Activated CD8-positive, alpha-beta memory T cell treated with anti-CD3 and anti-CD28 coated beads, Interleukin-2, amount 50 U/mL, for 24 hours (primary cell): ENCODE results near the gene NF1.

Experiments
- DNase-seq: peaks from one replicate; pipeline ENCODE4 v3.0.0-alpha.2; 2020; ENCODE audit errors: extremely low read depth

The NF1 gene

GRCh38 chr17:31401456-31402254, 306.9 kb downstream of the NF1 start:
- DNase-seq, result no peak

DNA sequence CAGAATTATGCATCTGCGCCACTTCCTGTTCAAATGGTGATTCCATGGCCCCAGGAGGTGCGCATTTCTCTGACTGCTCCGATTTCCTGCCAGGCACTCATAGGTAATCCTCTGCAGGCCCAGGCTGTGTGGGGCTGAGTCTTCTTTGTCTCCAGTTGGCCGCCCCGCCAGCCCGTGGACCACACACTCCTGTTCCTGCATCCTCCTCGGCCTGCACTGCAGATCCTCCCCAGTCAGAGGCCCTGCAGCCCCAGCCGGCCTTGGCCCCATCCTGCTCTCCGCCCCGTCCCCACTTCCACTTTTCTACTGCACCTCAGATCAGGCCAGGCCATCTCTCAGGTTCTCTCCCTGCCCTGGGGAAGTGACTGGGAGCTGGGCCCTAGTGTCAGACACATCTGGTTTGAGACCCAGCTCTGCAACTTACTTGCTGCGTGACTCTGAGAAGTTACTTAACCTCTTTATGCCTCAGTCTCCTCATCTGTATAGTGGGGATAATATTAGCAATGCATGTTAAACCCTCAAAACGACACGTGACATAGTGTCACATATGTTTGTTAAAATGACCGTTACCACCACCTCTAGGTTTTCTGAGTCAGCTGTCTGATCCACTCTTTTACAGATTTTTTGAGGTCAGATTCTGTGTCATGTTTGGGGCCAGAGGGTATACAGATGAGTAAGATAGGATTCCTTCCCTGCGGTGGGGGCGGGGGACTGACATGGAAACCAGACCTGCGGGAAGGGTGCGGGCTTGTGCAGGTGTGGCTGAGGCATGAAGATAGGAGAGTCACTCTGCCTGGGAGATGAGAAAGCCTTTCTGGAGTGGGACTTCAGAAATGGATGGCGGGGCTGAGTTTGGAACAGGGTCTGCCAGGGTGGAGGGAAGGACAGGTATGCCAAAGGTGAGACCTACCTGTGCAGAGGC, 309.5 kb downstream of the NF1 start:
- DNase-seq, result no peak

- DNase-seq, result no peak
These were observed 311.2 kb downstream of the NF1 start for GRCh38 chr17:31405890-31406371.

GRCh38 chr17:31408586-31408985, 313.8 kb downstream of the NF1 start:
- DNase-seq, result no peak

DNA sequence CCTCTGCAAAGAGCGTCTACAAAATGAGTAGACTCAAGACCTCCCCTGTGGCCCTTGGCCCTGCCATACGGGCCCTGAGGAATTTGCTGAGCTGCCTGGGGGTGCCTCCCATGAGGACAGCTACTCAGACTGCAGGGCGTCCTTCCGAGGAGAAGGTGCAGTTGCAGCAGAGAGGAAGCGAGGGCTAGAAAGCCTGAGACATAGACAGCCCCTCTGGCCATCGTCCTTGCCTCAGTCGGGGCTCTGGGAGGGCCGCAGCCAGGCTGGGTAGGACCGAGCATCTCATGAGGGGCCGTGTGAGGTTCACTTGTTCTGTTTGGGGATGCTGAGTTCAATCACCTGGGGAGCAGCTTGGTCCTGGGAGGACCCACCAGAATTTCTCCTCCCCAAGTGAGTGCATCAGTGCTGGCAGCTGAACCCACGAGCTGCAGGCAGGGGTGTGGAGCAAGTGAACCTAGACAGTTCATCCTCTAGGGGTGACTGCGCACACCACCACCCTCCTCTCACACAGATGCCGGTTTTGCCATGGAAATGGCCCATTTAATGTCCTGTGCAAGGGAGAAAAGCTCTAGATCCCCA, 317.0 kb downstream of the NF1 start:
- no peak for DNase-seq

GRCh38 chr17:31412511-31412910, 317.7 kb downstream of the NF1 start:
- DNase-seq, result no peak

DNA sequence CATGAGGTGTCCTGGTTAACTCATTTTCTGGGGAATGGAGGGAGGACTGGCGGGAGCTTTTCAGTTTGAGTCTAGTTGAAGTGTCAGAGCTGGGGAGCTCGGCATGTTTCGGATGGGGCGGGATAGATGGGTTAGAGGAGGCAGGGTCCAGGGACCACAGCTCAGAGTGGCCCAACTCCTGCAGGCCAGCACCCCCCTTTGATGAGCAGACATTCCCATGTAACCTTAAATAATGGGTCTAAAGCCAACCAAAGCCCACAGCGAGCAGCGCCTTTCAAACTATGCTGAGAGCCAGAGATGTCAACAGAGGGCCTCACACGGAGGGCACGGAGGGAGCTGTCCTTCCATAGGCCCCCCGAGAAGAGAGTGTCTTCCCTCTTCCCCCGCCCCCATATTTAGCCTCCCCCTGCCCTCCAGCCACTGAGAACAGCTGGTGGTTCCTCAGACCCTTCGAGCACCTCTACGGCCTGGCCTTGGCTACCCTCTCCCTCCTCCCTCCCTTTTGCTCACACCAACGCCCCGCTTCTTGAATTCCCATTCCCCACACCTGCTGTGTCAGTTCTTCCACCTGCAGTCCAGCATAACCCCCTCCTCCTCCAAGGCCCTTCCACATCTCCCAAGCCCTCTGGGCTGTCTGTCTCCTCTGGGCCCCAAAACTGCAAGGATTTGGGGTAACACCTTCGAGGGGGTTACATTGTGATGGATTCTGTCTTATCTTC, 318.5 kb downstream of the NF1 start:
- DNase-seq, result no peak

DNA sequence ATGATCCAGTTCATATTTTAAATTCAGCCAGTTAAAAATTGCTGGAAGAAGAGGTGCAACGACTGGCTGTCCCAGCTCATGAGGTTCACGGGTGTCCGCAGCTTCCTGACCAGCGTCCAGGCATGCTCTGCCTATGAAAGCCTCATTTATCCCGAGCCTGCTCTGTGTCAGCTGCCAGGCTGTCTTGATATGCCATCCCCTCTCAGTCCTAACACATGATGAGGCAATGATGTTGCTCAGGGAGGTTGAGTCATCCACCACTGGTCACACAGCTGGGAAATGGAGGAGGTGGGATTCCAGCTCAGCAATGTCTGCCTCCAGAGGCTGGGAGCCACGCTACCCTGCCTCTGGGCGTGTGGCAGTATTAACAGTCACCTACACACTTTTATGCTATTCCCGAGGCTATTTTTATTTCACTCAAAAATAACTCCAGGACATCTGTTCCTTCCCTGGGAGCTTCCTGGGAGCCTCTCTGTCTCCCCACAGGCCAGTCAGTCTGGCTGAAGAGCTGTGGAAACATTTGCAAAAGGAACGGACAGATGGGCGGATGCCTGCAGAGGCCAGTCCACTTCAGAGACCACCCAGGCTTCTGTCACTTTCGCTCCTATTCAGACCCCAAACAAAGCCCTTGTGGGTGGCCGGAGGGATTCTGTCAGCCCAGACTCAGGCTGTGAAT, 319.2 kb downstream of the NF1 start:
- DNase-seq, result no peak

DNA sequence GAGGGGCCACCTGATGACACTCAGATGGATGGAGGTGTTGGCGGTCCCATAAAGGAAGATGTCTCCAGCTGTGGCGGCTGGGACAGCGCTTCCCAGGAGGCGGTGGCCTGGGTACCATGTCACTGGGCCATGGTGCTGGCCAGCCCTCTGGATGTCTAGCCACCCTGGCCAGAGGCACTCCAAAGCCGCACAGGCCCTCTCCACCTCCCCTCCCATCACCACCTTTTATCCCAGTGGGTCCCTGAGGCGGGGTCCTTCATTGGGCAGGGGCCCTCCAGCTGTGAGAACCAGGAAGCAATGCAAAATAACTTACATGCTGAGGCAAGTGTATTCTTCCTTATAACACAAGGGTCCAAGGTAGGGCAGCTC, 319.8 kb downstream of the NF1 start:
- DNase-seq, result no peak

GRCh38 chr17:31415004-31415454, 320.3 kb downstream of the NF1 start:
- DNase-seq, result no peak

GRCh38 chr17:31415640-31416502, 321.1 kb downstream of the NF1 start:
- DNase-seq, result no peak

DNA sequence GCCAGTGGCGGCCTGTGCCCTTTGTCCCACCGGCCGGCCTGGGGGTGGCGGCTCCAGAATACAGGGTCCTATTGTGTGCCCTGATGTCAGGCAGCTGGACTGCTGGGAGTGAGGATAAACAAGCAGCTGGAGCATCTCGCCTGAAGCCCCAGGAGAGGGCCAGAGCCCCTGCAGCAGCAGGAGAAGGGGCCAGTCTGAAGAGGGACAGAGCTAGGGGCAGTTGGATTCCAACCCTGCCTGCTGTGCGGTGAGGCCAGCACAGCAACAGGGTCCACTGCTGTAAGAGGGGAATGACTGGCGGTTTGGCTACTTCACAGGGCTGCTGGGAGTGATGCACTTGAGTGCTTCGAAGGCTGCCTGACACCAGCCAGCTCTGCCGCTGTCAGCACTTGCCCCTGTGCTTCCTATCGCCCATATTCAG, 321.7 kb downstream of the NF1 start:
- no peak for DNase-seq

GRCh38 chr17:31417051-31417792, 322.4 kb downstream of the NF1 start:
- no peak for DNase-seq

DNA sequence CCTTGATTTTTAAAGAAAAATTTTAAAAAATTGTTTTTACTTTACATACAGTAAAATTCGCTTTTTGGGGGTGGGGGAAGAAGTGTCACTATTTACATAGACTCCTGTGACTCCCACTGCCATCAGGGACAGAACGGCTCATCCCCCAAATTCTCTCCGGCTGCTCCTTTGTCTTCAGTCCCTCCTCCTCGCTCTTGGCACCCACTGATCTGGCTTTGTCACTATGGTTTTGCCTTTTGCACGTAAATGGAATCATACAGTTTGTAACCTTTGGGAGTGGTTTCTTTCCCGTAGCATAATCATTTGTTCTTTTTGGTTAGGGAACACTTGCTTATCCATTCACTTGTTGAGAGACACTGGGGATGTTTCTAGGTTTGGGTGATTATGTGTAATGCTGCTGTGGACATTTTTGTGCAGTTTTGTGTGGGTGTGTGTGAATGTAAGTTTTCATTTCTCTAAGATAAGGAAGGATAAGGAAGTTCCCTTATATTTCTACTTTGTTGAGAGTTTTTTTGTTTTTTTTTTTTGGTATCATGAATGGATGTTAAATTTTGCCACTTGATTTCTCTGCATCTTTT, 324.1 kb downstream of the NF1 start:
- DNase-seq, result no peak

DNA sequence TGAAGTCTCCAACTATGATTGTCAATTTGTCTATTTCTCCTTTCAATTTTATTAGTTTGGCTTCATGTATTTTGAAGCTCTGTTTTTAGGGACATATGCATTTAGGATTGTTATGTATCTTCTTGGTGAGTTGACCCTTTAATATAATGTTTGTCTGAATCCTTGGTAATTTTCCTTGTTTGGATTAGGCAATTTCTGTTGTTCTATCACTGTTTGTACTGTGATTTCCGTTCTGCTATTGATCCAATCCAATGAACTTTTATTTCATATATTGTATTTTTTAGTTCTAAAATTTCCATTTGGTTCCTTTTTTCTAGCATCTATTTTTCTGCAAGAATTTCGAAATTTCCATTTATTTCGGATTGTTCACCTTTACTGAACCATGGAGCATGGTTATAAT, 327.7 kb downstream of the NF1 start:
- no peak for DNase-seq

DNA sequence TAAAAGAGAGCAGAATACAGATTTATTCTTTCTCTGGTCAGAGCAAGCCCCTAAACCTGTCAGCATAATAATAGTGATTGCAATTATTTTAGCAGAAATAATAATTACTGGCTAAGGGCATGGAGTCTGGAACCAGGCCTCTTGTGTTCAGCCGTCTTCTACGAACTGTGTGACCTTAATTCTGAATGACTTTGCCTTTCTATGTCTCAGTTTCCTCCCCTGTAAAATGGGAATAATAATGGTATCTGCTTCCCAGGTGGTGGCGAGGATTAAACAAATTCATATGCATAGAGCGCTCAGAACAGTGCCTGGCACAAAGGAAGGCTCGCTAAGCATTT, 330.1 kb downstream of the NF1 start:
- no peak for DNase-seq

DNA sequence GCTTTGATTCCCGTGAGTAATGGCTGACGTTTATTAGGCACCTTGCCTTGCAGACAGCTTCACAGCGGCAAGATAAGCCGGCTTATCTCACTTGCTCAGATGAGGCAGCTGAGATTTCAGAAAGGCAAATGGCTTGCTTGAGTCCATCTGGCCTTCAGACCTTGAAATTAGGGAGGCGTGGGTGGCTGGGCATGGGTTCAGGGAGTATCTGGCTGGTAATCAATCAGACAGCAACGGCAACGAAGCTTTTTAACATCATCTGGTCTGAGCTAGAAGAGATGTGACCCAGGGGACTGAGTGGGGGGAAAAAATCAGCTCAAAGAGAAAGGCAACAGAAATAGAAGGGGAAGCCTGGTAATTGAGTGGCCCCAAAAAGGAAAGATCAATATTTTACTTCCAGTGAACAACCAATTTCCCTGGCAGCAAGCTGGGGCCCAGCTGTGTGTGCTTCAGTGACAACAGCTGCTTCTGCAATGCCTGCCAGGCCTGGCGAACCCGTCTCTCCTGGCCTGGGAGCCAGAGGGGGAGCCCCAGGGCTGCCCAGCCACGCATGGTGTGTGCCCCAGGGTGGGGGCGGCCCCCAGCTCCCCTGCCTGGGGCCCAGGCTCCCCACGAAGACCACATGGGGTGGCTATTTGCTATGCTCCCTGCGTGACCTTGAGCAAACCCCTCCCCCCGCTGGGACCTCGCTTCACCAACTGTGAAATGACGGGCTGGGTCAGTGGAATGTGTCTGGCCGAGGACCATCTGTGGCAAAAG, 330.7 kb downstream of the NF1 start:
- DNase-seq, result no peak
